ENCODE data around the gene ZDHHC11B. TPM values are rescaled to one million over a fixed set of nuclear protein-coding genes. Genes with fewer than 3 reads are reported as not detected.
"Not testable (repeated sequence)": the region's sequence is repeated elsewhere in the genome, so short reads cannot be mapped to it uniquely, and the experiment has no call there.

ZDHHC11B gene, protein sequence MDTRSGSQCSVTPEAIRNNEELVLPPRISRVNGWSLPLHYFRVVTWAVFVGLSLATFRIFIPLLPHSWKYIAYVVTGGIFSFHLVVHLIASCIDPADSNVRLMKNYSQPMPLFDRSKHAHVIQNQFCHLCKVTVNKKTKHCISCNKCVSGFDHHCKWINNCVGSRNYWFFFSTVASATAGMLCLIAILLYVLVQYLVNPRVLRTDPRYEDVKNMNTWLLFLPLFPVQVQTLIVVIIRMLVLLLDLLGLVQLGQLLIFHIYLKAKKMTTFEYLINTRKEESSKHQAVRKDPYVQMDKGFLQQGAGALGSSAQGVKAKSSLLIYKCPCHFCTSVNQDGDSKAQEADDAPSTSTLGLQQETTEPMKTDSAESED
- 2.7 TPM for total RNA-seq

GRCh38 chr5:784428-785177, at the start of gene ZDHHC11B:
Gene ZDHHC11B (minus strand): TSS chr5:784729. CDS start chr5:766919, 17,810 bp downstream.
- peak; percentile 90 to 97 for DNase-seq (ENCODE audit: extremely low spot score in 2 of 2)
- intact Hi-C loops (cut with DNase I) = loop anchor here (5.0 kb wide), 1 partner anchor 112 kb away; no protein-coding TSS in a partner anchor
- not testable (repeated sequence) for H3K27me3 ChIP-seq, H3K9me3 ChIP-seq, H3K36me3 ChIP-seq
- Histone ChIP-seq H3K27ac (peak within 1 kb of the TSS; percentile 11), H3K4me1 (peaks cover 23% of the 10 kb centered on the region), H3K4me3 (peak within 1 kb of the TSS; percentile 53 to 88)

GRCh38 chr5:834013-834412, 49.5 kb upstream of the ZDHHC11B start:
- peak in 1 of 2 donors; percentile 12 for DNase-seq (ENCODE audit: extremely low spot score in 2 of 2)
- intact Hi-C loops (cut with DNase I); H3K9me3 ChIP-seq; H3K4me1 ChIP-seq; H3K27ac ChIP-seq; H3K27me3 ChIP-seq; H3K4me3 ChIP-seq; H3K36me3 ChIP-seq: not testable (repeated sequence)

DNA sequence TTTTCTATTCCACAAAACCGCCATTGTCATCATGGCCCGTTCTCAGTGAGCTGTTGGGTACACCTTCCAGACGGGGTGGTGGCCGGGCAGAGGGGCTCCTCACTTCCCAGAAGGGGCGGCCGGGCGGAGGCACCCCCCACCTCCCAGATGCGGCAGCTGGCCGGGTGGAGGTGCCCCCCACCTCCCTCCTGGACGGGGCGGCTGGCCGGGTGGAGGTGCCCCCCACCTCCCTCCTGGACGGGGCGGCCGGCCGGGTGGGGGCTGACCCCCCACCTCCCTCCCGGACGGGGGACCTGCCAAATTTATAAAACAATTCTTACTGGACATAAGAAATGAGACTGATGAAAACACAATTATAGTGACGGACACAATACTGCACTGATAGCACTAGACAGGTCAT, 43.7 kb upstream of the ZDHHC11B start:
- H3K4me1 ChIP-seq; H3K9me3 ChIP-seq; H3K36me3 ChIP-seq; H3K27ac ChIP-seq; intact Hi-C loops (cut with DNase I); H3K27me3 ChIP-seq; H3K4me3 ChIP-seq: not testable (repeated sequence)
- peak in 1 of 2 donors; percentile 28 for DNase-seq (ENCODE audit: extremely low spot score in 2 of 2)

GRCh38 chr5:825544-825943, 41.0 kb upstream of the ZDHHC11B start:
- peak in 1 of 2 donors; percentile 93 for DNase-seq (ENCODE audit: extremely low spot score in 2 of 2)
- H3K27me3 ChIP-seq; H3K4me3 ChIP-seq; H3K9me3 ChIP-seq; H3K4me1 ChIP-seq; H3K27ac ChIP-seq; H3K36me3 ChIP-seq; intact Hi-C loops (cut with DNase I): not testable (repeated sequence)

DNA sequence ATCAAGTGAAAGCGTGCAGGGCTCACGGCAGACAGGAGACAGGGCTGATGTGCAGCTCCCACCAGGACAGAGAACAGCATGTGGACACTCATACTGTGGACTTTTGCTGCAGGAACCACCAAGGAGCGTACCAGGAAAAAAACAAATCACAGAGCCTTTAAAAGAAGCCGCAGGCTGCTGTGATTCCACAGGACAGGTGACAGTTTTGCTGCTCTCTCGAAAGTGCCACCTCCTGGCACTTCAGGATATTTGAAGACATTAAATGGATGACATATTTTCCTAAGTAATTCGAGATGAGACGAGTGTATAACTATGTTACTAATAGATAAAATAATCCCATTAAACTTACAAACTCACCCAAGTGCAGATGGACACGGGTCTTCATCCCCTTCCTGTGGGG, 37.0 kb upstream of the ZDHHC11B start:
- intact Hi-C loops (cut with DNase I) = no loop called here
- no peak overlapping the region for H3K27ac ChIP-seq
- no peaks in the 10 kb centered on the region for H3K27me3 ChIP-seq
- H3K4me3 ChIP-seq = no peak overlapping the region
- no peak for DNase-seq (ENCODE audit: extremely low spot score in 2 of 2)
- no peaks in the 10 kb centered on the region for H3K9me3 ChIP-seq
- no peaks in the 10 kb centered on the region for H3K36me3 ChIP-seq
- TF ChIP-seq POLR2A (IDR thresholded peaks at IDR 0.05) (no peak), POLR2AphosphoS5 (IDR thresholded peaks at IDR 0.05; ENCODE audit: insufficient read depth in 1 of 2, low read depth in 1 of 2) (no peak)
- TF ChIP-seq, protein P1, sequence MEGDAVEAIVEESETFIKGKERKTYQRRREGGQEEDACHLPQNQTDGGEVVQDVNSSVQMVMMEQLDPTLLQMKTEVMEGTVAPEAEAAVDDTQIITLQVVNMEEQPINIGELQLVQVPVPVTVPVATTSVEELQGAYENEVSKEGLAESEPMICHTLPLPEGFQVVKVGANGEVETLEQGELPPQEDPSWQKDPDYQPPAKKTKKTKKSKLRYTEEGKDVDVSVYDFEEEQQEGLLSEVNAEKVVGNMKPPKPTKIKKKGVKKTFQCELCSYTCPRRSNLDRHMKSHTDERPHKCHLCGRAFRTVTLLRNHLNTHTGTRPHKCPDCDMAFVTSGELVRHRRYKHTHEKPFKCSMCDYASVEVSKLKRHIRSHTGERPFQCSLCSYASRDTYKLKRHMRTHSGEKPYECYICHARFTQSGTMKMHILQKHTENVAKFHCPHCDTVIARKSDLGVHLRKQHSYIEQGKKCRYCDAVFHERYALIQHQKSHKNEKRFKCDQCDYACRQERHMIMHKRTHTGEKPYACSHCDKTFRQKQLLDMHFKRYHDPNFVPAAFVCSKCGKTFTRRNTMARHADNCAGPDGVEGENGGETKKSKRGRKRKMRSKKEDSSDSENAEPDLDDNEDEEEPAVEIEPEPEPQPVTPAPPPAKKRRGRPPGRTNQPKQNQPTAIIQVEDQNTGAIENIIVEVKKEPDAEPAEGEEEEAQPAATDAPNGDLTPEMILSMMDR (IDR thresholded peaks at IDR 0.05) = no peak
- no peaks in the 10 kb centered on the region for H3K4me1 ChIP-seq

GRCh38 chr5:820245-820644, 35.7 kb upstream of the ZDHHC11B start:
- intact Hi-C loops (cut with DNase I) = no loop called here
- TF ChIP-seq, protein P1 (IDR thresholded peaks at IDR 0.05) = no peak
- TF ChIP-seq POLR2A (IDR thresholded peaks at IDR 0.05) (no peak), POLR2AphosphoS5 (IDR thresholded peaks at IDR 0.05; ENCODE audit: insufficient read depth in 1 of 2, low read depth in 1 of 2) (no peak)
- H3K4me1 ChIP-seq = no peaks in the 10 kb centered on the region
- H3K9me3 ChIP-seq = peaks cover 7% of the 10 kb centered on the region
- DNase-seq (ENCODE audit: extremely low spot score in 2 of 2) = no peak
- no peak overlapping the region for H3K4me3 ChIP-seq
- no peaks in the 10 kb centered on the region for H3K36me3 ChIP-seq
- no peaks in the 10 kb centered on the region for H3K27me3 ChIP-seq
- H3K27ac ChIP-seq = no peak overlapping the region

- DNase-seq (ENCODE audit: extremely low spot score in 2 of 2) = no peak
- intact Hi-C loops (cut with DNase I) = no loop called here
- H3K36me3 ChIP-seq = no peaks in the 10 kb centered on the region
- TF ChIP-seq POLR2AphosphoS5 (IDR thresholded peaks at IDR 0.05; ENCODE audit: insufficient read depth in 1 of 2, low read depth in 1 of 2) (no peak), POLR2A (IDR thresholded peaks at IDR 0.05) (no peak)
- TF ChIP-seq, protein P1 (IDR thresholded peaks at IDR 0.05) = no peak
- H3K4me3 ChIP-seq = no peak overlapping the region
- H3K9me3 ChIP-seq = peaks cover 7% of the 10 kb centered on the region
- H3K27ac ChIP-seq = no peak overlapping the region
- no peaks in the 10 kb centered on the region for H3K27me3 ChIP-seq
- H3K4me1 ChIP-seq = no peaks in the 10 kb centered on the region
Observed at GRCh38 chr5:819078-819477, 34.5 kb upstream of the ZDHHC11B start.
